Amygdala (tissue), 56 donors: ENCODE data around the gene AAMP.
"Not testable (repeated sequence)": the region's sequence is repeated elsewhere in the genome, so short reads cannot be mapped to it uniquely, and the experiment has no call there.

ENCODE experiments used
- DNase-seq, 56 donors: peaks; one replicate each; lab custom pipeline; 2025; lab: John Stamatoyannopoulos, UW

The AAMP gene

DNA sequence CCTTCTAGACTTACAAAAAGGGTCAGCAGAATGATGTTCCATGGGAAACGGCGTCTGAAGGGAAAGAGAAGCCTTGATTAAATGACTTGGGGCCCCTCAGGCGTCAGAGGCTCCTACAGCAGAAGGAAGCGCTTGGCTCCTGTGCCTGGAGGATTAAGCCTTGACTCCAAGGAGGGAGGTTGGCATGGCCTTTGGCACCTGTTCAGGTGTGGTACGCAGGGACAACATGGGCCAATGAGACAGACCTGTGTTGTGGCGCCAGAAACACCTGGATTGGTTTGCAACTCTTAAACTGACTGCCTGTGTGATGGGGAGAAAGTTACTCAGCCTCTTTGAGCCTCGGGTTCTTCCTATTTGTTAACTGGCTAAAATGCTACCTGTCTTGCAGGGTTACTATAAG is 8.0 kb upstream of the AAMP start:
- no peak for DNase-seq

DNA sequence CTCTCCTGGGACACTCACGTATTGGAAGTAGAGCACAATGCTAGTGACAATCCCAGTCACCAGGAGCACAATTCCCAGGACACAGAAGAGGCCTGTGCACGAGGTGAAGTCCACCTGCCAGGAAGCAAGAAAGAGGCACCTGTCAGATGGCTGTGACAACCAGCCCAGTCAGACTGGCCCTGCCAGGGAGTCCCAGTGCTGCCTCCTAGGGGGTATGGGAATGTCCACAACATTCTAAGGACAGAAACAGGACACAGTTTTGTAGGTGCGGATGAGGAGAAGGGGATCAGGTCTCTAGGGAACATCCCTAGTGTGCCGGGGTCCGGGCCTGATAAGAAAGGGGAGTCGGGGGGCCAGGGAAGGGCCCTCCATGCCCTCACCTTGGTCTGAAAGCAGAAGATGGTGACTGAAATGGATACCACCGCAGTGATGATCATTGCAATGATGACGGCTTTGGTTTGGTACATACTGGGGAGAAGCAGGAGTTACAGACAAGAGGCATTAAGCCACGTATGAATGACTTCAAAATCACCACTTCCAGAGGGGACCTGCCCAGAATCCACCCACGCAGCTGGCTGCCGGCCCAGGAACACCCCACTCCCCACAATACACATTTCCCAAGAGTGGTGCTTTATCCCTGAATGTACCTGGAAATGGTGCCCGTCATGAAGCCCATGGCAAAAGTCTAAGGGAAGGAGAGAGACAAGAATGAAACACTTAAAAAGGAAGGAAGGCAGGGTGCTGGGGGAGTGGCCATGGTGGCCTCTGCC is 7.2 kb upstream of the AAMP start:
- DNase-seq: no peak

DNA sequence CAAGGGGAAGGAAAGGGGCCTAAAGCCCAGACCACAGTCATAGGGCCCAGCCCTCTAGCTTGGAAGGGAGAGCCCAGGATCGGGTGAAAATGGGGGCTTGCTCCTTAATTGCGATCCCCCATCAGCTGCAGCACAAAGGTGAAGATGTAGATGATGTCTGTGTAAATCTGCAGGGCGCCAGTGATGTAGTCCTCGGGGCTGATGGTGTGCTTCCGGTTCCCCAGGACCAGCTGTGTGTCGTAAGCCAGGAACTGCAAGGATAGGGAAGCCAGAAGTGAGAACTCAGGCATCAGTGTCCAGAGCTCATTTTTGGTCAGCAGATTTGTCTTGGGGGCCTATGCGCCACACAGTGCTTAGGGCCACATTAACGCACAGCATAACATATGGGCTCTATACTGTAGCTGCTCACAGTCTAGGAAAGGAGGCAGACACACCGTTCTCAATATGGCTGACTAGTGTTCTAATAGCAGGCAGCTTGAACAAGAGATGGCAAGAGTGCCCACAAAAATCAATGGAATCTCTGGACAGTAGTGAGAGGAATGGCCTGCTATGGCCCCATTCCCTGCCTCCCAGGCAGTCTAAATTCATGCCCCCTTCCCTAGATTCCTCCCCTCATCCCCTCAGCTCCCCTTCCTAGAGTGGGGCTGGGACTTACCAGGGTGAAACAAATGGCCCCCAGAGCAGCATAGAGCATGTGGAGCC is 5.6 kb upstream of the AAMP start:
- no peak for DNase-seq

DNA sequence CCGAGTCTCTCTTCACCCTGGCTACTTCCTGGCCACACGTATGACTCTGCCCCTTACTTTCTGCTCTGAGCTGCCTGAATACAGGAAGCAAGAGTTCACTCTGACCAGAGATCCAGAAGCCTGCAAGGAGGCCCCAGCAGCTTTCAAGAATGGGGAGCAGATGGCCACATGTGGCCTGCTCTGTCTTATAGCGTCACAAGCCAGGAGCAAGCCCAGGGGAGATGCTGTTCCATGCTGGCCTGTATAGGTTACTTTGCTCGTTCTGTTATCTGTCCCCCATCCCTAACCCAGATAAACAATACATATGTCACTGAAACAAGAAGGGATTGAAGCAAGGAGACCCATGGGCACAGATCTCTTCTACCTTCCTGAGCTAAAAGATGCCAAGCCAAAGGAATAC is 4.6 kb upstream of the AAMP start:
- DNase-seq: no peak

DNA sequence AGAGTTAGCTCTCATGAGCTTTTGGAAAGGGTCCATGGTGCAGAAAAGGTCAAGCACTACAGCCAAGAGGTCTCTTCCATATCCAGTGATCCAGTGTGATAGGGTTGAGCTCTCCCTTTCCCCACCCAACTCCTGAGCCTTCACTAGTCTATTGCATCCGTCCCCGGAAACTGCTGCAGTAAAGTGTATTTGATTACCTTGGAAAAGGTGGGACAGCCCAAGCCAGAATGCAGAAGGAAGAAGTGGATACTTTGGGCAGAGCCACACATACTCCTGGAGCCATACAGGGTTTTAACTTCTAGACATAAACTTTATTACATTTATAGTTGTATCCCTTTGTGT is 3.9 kb upstream of the AAMP start:
- DNase-seq: no peak

DNA sequence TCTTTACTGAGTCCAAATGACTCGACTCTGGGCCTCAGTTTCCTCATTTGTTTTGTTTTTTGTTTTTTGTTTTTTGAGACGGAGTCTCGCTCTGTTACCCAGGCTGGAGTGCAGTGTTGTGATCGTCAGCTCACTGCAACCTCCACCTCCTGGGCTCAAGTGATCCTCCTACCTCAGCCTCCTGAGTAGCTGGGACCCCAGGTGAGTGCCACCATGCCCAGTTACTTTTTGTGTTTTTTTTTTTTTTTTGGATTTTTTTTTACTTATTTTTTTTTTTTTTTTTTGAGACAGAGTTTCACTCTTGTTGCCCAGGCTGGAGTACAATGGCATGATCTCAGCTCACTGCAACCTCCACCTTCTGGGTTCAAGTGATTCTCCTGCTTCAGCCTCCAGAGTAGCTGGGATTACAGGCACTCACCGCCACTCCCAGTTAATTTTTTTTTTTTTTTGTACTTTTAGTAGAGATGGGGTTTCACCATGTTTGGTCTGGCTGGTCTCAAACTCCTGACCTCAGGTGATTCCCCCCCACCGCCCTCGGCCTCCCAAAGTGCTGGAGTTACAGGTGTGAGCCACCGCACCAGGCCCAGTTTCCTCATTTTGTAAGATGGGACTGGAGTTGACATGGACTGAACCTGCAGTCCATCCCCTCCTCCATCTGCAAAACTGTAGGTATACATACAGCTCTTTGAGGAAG is 3.4 kb upstream of the AAMP start:
- DNase-seq: not testable (repeated sequence)

DNA sequence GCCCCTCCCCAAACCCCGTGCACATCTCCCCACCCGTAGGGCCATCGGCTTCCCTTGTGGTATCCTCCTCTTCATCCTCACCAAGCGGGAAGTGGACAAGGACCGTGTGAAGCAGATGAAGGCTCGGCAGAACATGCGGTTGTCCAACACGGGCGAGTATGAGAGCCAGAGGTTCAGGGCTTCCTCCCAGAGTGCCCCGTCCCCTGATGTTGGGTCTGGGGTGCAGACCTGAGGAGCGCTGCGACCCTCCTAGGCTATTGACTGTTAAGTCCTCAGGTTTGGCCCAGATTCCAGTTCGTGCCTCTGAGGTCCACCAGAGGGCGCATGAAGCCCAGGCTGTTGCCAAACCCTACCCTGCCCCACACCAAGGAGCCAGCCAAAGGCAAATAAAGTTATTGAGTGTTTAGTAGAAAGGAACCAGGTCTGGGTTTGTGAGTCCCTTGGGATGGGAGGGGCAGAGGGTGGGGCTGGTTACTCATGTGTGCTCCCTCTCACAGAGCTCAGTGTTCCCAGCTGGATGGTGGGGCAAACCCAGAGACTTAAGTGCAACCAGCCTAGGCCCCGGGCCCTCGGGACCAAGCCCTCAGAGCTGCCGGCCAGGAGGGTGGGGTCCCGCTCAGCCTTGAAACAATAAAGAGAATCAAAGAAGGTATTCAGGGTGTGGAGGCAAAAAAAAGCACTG is 2.7 kb upstream of the AAMP start:
- DNase-seq: peak in 55 of 56 donors; percentile 23 to 87 (median 67)

DNA sequence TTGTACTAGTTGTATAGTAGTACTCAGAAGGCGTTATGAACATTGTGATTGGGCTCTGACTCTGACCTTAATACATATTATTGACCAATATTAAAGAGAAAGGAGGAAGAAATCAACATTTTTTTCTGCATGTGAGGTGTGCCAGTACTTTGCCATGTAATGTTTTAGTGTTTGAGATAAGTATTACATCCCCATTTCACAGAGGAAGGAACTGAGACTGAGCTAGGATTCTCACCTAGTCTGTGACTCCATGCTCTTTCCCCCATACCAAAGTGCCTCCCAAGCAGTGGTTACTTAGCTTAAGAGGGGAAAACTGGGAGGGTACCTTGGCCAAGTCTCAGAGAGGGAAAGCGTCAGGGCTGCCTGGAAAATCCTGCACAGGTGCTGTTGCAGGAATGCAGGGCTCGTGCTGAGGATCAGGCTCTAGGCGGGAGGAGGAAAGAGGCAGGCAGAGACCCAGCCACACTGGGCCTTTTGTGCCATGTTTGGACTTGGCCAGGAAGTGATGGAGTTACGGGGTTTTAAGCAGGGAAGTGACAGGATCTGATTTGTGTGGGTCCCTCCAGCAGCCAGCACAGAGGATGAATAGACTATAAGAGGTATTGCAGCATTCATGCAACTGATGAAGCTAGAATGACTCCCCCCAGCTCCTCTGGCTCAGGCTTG is 2.1 kb upstream of the AAMP start:
- DNase-seq: peak in 1 of 56 donors; percentile 36

DNA sequence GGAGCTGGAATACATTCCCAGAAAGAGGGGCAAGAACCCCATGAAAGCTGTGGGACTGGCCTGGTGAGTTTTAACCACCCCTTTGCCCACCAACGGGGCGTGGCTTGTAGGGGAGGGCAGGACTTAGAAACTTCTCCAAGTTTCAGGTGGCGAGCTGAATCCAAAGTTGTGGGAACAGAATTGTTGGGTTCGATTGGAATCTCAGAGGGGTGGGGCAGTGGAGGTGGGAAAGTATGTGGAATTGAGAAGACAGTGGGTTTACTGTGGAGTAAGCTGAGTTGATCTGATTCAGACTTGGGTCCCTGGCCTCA is 1.5 kb upstream of the AAMP start:
- no peak for DNase-seq

DNA sequence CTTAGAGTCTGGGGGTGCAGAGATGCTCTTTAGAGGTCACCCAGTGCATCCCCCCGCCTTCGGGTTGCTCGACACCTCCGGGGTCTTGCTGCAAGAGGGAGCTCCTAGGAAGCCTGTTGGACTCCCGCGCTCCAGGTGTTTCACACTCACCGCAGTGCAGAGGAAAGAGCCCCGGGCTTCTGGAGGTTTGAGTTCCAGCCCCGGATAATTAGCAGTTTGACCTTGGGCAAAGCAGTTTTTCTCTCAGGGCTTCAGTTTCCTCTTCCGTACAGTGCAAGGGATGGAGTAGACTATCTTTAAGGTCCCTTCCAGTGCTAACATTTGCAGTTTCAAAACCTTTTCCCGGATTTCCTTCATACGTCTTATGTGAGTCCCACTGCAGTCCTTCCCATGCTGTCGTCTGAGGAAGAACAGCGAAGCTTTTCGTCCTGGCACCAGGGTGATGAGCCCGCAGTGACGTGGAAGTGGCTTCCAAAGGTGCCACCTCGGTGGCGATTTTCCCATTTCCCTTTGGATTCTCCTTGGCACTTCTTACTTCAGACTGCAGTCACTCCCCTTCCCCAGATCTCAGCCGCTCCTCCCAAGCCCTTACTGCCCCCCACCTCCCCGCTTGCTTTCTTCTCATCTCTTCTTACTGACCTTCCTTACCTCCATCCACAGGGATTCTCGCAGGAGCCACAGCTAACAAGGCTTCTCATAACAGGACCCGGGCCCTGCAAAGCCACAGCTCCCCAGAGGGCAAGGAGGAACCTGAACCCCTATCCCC is 967 bp upstream of the AAMP start:
- DNase-seq: peak in 1 of 56 donors; percentile 67

DNA sequence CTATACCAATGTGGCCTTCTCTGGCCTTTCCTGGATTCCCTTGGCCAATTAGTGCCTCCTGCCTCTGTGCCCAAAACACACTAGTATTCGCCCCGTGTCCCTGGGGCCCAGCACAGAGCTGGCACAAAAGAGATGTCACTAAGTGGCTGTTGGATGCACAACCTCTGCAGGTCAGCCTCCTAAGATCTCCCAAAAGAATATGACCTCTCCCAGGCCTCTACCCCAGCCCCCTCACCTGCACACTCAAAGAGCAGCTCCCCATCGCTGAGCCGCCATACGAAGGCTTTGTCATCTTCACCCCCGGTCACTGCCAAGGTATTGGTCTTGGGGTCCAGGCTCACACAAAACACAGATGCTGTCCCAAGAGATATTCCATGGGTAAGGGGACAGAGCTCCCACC is 2.7 kb downstream of the AAMP start:
- no peak for DNase-seq

DNA sequence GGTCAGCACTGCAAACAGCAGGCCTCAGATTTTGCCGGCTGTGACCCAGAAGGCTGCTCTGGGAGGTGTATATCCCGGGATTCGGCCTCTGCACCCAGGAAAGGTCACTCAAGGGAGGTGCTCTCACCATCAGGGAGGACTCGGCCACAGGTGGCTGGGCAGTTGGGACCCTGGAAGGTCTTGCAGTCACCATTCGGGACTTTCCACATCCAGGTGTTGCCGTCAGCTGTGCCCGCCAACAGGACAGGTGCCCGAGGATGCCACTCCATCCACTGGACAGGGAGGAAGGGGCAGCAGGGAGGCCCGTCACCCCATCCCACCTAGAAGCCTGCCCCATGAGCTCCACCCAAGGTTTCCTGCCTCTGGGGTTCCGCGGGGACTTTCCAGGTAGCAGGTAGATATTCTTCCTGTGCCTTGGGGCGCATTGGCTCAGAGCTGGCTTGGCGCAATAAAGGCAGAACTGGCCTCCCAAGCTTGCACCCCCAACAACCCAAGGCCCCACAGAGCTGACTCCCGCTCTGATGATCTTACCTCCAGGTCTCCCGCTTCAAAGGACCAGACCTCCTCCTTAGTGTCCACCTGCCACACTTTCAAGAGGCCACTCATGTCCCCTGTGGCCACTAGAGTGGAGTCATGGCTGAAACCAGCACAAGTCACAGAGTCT is 3.5 kb downstream of the AAMP start:
- no peak for DNase-seq

DNA sequence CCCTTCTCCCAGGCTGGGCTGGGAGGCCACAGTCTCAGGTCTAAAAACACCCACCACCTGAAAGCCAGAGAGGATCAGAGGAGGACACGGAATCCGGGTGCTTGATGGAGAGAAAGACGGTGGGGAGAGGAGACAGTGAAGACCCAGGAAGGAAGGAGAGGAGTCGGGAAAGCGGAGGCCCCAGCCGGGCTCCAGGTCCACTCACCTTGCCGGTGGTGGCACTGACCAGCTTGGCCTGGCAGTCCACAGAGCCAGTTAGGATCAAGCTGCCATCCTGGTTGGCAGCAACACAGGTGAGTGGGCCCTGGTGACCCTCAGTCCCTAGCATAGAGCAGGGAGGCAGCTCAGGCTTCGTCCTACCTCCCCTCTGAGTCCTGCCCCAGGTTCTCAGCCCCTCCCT is 4.3 kb downstream of the AAMP start:
- no peak for DNase-seq

DNA sequence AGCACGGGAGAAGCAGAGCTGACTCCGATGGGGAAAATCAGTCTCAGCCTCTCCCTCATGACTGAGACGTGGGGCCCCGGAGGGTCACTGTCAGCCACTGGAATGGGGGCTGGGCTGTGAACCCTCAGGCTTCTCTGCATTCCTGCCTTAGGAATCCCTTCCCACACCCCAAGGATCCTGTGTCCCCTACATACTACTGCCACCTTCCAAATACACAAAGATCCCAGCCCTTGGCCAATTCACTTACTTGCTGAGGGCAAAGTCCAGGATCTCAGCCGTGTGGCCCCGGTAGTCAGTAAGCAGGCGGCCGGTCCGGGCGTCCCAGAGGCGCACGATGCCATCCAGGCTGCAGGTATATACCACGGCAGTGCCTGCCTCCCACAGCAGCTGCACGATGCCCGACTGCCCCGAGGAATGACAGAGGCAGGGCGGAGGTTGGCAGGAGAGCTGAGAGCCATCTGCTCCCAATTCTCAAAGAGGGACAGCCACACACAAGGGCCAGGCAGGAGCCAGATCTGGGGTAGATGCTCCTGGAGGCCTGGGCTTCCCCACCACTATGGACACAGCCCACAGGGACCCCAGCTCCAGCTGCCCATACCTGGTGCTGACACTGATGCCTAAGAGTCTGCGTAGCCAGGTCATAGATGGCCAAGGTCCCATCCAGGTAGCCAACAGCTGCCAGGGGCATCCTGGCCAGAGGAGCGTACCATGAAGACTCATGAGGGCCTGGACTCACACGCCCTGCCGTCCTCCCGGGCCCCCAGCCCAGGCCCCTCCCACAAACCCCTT is 5.0 kb downstream of the AAMP start:
- no peak for DNase-seq

DNA sequence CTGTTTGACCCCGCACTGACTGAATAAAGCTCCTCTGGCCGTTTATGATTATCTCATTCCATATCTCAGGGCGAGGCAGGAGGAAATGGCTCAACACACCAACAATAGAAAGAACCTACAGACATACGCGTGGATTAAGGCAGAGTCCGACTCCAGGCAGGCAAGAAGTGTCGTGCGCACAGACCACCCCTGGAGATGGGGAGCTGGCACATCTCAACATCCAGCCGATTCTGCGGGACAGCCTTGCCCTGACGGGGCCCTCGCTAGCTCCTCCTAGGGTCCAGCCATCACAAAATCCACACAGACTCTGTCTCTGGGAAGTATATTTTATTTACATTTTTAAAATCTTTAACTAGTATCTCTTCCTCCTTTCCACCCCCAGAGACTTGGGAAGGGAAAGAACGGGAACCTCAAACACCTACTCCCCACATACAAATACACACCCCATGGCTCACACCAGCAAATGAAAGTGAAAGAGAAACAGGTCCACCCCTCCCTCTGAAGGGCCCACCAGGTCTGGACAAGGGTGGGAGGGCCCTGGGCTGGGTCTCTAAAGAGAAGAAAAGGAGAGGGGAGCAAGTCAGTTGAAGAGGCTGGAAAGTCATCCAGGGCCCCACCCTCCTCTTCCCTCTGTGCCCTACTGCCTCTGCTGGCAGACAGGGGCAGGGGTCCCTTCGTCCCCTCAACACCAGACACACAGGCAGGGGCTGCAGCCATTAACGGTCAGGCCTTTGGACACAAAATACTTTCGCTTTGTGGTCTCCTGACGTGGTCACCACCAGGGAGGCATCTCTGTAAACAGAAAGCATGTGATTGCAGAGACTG is 5.9 kb downstream of the AAMP start:
- DNase-seq: no peak

DNA sequence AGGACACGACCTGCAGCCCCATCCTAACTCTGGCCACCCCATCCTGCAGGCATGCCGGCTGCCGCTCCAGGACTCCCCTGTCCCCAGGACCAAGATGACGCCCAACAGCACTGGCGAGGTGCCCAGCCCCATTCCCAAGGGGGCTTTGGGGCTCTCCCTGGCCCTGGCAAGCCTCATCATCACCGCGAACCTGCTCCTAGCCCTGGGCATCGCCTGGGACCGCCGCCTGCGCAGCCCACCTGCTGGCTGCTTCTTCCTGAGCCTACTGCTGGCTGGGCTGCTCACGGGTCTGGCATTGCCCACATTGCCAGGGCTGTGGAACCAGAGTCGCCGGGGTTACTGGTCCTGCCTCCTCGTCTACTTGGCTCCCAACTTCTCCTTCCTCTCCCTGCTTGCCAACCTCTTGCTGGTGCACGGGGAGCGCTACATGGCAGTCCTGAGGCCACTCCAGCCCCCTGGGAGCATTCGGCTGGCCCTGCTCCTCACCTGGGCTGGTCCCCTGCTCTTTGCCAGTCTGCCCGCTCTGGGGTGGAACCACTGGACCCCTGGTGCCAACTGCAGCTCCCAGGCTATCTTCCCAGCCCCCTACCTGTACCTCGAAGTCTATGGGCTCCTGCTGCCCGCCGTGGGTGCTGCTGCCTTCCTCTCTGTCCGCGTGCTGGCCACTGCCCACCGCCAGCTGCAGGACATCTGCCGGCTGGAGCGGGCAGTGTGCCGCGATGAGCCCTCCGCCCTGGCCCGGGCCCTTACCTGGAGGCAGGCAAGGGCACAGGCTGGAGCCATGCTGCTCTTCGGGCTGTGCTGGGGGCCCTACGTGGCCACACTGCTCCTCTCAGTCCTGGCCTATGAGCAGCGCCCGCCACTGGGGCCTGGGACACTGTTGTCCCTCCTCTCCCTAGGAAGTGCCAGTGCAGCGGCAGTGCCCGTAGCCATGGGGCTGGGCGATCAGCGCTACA is 7.0 kb downstream of the AAMP start:
- DNase-seq: no peak

DNA sequence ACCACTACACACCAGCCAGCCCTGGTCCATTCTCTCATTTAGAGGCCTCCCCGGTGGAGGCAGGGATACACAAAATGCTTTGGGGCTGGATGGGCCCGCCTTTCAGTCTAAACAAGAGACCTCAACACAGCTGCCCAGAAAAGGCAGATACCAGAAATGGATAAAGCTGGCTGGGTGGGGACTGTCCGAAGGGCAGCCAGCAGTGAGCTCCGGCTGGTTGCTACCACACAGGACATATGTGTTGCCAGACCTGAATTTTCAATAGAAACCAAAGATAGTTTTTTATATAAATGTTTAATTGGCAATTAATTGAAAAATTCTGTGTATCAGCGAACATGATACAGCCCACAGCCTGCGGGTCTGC is 7.7 kb downstream of the AAMP start:
- DNase-seq: no peak
